Measurements from ENCODE around the gene UBAP1L. TPM values are rescaled to one million over a fixed set of nuclear protein-coding genes. Genes with fewer than 3 reads are reported as not detected.

UBAP1L gene
- total RNA-seq, 1 experiment from 2014 or later: 1.7 TPM

DNA sequence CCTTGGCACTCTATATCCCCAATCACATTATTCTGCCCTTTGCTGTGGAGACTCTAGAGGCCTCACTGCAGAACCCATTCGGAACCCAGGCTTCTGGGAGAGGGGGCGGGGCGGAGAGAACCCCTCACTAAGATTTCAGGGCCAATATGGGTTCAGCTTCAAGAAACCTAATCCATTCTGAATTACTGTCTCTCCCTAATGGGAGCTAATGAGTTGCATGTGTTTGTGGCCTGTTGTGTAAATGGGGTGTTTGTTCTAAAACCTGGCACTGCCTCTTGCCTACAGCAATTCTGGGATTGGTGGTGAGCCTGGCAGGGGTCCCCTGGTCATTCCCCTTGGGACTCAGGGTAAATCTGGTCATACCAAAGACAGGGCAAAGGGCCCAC is 46.6 kb downstream of the UBAP1L start:
- ATAC-seq: no peak

DNA sequence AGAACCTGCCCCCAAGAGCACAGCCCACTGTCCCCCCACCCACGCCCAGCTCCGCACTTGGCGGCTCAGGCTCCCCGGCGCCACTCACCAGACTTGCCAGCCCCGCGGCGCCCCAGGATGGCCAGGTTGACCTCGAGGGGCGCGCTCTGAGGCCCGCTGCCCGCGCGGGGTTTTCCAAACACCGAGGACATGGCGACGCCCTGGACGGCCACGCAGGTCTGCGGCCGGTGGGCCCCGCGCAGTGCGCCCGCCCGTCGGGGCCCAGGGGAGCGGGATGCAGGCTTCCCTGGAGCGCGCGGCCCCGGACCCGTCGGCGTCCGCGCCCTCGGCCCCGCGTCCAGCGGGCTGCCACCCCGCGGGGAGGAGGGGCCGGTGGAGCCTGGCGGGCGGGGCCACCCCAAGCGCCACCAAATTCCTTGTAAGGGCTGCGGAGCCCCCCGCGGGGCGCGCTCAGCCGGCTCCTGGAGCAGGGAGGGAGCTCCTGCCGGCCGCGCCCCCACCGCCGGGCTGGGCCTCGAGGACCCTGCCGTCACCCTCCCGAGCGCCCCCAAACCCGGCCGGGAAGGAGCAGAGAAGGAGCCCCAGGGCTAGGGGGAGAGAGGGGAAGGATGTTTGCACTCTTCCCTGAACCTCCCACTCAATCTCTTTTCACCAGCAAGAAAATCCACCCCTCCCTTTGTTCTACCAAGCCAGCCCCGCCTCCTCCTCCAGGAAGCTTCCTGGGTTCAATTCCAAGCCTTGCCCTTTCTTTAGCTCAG is 47.2 kb downstream of the UBAP1L start, which contains the start of gene RASL12:
Gene RASL12, minus strand, starts transcription at position 347 of the 758 bp plus-strand sequence. Its CDS starts 156 bp downstream, at position 191.
- peak; percentile 53 for ATAC-seq
- peak within 1 kb of the TSS; percentile 23 to 32; a peak in 3 of 4 replicates for H3K4me3 ChIP-seq (ENCODE audit: low read depth in 2 of 2, low read length in 2 of 2)
- CTCF ChIA-PET: interaction anchor here (1.8 kb wide), 1 partner anchor 10 kb away, joined by 4 read pairs; no protein-coding TSS in a partner anchor
- H3K9me3 ChIP-seq (ENCODE audit: control insufficient read depth, insufficient read depth, low read depth, low read length): no peaks in the 10 kb centered on the region
- no peak for TF ChIP-seq POLR2AphosphoS5 (IDR thresholded peaks at IDR 0.05; ENCODE audit: low read depth, low read length)
- TF ChIP-seq, protein P1, sequence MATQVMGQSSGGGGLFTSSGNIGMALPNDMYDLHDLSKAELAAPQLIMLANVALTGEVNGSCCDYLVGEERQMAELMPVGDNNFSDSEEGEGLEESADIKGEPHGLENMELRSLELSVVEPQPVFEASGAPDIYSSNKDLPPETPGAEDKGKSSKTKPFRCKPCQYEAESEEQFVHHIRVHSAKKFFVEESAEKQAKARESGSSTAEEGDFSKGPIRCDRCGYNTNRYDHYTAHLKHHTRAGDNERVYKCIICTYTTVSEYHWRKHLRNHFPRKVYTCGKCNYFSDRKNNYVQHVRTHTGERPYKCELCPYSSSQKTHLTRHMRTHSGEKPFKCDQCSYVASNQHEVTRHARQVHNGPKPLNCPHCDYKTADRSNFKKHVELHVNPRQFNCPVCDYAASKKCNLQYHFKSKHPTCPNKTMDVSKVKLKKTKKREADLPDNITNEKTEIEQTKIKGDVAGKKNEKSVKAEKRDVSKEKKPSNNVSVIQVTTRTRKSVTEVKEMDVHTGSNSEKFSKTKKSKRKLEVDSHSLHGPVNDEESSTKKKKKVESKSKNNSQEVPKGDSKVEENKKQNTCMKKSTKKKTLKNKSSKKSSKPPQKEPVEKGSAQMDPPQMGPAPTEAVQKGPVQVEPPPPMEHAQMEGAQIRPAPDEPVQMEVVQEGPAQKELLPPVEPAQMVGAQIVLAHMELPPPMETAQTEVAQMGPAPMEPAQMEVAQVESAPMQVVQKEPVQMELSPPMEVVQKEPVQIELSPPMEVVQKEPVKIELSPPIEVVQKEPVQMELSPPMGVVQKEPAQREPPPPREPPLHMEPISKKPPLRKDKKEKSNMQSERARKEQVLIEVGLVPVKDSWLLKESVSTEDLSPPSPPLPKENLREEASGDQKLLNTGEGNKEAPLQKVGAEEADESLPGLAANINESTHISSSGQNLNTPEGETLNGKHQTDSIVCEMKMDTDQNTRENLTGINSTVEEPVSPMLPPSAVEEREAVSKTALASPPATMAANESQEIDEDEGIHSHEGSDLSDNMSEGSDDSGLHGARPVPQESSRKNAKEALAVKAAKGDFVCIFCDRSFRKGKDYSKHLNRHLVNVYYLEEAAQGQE (IDR thresholded peaks at IDR 0.05; ENCODE audit: insufficient read depth in 1 of 2, low read depth in 2 of 2, low read length in 1 of 2): no peak
- TF ChIP-seq TCF7L2 (IDR thresholded peaks at IDR 0.05; ENCODE audit: low read depth, low read length): no peak
- TF ChIP-seq SIN3A (IDR thresholded peaks at IDR 0.05; ENCODE audit: borderline replicate concordance, insufficient read depth, low read depth, low read length): no peak
- TF ChIP-seq, protein P2, sequence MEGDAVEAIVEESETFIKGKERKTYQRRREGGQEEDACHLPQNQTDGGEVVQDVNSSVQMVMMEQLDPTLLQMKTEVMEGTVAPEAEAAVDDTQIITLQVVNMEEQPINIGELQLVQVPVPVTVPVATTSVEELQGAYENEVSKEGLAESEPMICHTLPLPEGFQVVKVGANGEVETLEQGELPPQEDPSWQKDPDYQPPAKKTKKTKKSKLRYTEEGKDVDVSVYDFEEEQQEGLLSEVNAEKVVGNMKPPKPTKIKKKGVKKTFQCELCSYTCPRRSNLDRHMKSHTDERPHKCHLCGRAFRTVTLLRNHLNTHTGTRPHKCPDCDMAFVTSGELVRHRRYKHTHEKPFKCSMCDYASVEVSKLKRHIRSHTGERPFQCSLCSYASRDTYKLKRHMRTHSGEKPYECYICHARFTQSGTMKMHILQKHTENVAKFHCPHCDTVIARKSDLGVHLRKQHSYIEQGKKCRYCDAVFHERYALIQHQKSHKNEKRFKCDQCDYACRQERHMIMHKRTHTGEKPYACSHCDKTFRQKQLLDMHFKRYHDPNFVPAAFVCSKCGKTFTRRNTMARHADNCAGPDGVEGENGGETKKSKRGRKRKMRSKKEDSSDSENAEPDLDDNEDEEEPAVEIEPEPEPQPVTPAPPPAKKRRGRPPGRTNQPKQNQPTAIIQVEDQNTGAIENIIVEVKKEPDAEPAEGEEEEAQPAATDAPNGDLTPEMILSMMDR (IDR thresholded peaks at IDR 0.05): no peak
- POLR2A ChIA-PET: no interaction called here
- DNase-seq (ENCODE audit: low read depth, low spot score): no peak
- BruUV-seq (replicated peaks): no TSS peak
- in situ Hi-C loops (cut with HindIII; ENCODE audit: low pct_unique_long_range_greater_than_20kb, low sequenced_read_pairs): no loop called here
- H3K36me3 ChIP-seq (ENCODE audit: control insufficient read depth, insufficient read depth, low read length): no peaks in the 10 kb centered on the region
- intact Hi-C loops (cut with micrococcal nuclease; ENCODE audit: unreplicated experiment): loop anchor here (1.0 kb wide), 1 partner anchor 8 kb away; the partner anchor contains the start of gene KBTBD13
- no peak within 1 kb of the TSS for H3K27ac ChIP-seq (ENCODE audit: low read length)
- peaks cover 6% of the 10 kb centered on the region; the same call in 1 of the 2 replicates for H3K27me3 ChIP-seq (ENCODE audit: control insufficient read depth, insufficient read depth, low read length)
- H3K4me1 ChIP-seq (ENCODE audit: control insufficient read depth, insufficient read depth, low read length): no peaks in the 10 kb centered on the region

More for the DNA sequence above, 46.6 kb downstream of the UBAP1L start:
- no TSS peak for BruUV-seq (replicated peaks)
- no peaks in the 10 kb centered on the region for H3K4me1 ChIP-seq (ENCODE audit: control insufficient read depth, insufficient read depth, low read length)
- no peaks in the 10 kb centered on the region for H3K9me3 ChIP-seq (ENCODE audit: control insufficient read depth, insufficient read depth, low read depth, low read length)
- H3K36me3 ChIP-seq (ENCODE audit: control insufficient read depth, insufficient read depth, low read length): no peaks in the 10 kb centered on the region
- no peak overlapping the region for H3K27ac ChIP-seq (ENCODE audit: low read length)
- POLR2A ChIA-PET: no interaction called here
- intact Hi-C loops (cut with micrococcal nuclease; ENCODE audit: unreplicated experiment) (loop anchor here (1.0 kb wide), 1 partner anchor 8 kb away; the partner anchor contains the start of gene KBTBD13), in situ Hi-C loops (cut with HindIII; ENCODE audit: low pct_unique_long_range_greater_than_20kb, low sequenced_read_pairs) (no loop called here)
- CTCF ChIA-PET: interaction anchor here (0.6 kb wide), 1 partner anchor 16 kb away, joined by 3 read pairs; no protein-coding TSS in a partner anchor
- H3K27me3 ChIP-seq (ENCODE audit: control insufficient read depth, insufficient read depth, low read length): peaks cover 6% of the 10 kb centered on the region; the same call in 1 of the 2 replicates
- TF ChIP-seq, protein P1 (IDR thresholded peaks at IDR 0.05; ENCODE audit: insufficient read depth in 1 of 2, low read depth in 2 of 2, low read length in 1 of 2): no peak
- TF ChIP-seq POLR2AphosphoS5 (IDR thresholded peaks at IDR 0.05; ENCODE audit: low read depth, low read length) (no peak), SIN3A (IDR thresholded peaks at IDR 0.05; ENCODE audit: borderline replicate concordance, insufficient read depth, low read depth, low read length) (no peak), TCF7L2 (IDR thresholded peaks at IDR 0.05; ENCODE audit: low read depth, low read length) (no peak)
- TF ChIP-seq, protein P2 (IDR thresholded peaks at IDR 0.05): no peak
- DNase-seq (ENCODE audit: low read depth, low spot score): no peak
- peak overlapping the region in 1 of 2 experiments; percentile 23; a peak in 1 of 4 replicates for H3K4me3 ChIP-seq (ENCODE audit: low read depth in 2 of 2, low read length in 2 of 2)

All from Panc1 (cell line).